DND-41 (cell line): ENCODE data around the gene ARHGAP20.

Experiments
- ATAC-seq: fragments of 200-7000 bp; cut with Tn5 transposase; 3 replicates; pipeline ENCODE4 v1.9.1; 2021; ENCODE audit warnings: low read depth; ENCODE audit not compliant: insufficient read depth
- DNase-seq: peaks from one replicate; pipeline ENCODE4 v3.0.0-alpha.2; 2020
- H2AFZ ChIP-seq: 2 replicates; pipeline ENCODE4 v1.6.0; 2012; ENCODE audit warnings: low read depth, low read length
- H3K27ac ChIP-seq: 2 replicates; pipeline ENCODE4 v1.5.1; 2012; ENCODE audit warnings: low read length, inconsistent platforms
- H3K27me3 ChIP-seq: fragments of 200-600 bp; sonication (generic); 2 replicates; pipeline ENCODE4 v1.6.0; 2012; ENCODE audit warnings: low read length, mild to moderate bottlenecking, inconsistent platforms; ENCODE audit not compliant: insufficient read depth, poor library complexity
- H3K36me3 ChIP-seq: 2 replicates; pipeline ENCODE4 v1.5.1; 2012; ENCODE audit warnings: low read length, inconsistent platforms; ENCODE audit not compliant: insufficient read depth
- H3K4me1 ChIP-seq: 2 replicates; pipeline ENCODE4 v1.5.1; 2012; ENCODE audit warnings: mild to moderate bottlenecking, low read length; ENCODE audit not compliant: insufficient read depth
- H3K4me2 ChIP-seq: 2 replicates; pipeline ENCODE4 v1.6.0; 2012; ENCODE audit warnings: mild to moderate bottlenecking, moderate library complexity, low read length, inconsistent platforms; ENCODE audit not compliant: insufficient read depth
- H3K4me3 ChIP-seq, 2 experiments: fragments of 200-600 bp in 1 of 2; shearing (Covaris generic) in 1 of 2; 2 replicates each; pipeline ENCODE4 v1.5.1; 2012 to 2016; ENCODE audit warnings: inconsistent platforms in 2 of 2, low read length in 2 of 2, mild to moderate bottlenecking in 2 of 2, low read depth in 1 of 2, moderate library complexity in 1 of 2
- H3K79me2 ChIP-seq: 2 replicates; pipeline ENCODE4 v1.6.0; 2012; ENCODE audit warnings: low read length, inconsistent platforms; ENCODE audit not compliant: insufficient read depth
- H3K9ac ChIP-seq: 2 replicates; pipeline ENCODE4 v1.6.0; 2012; ENCODE audit warnings: low read depth, mild to moderate bottlenecking, inconsistent platforms, low read length, moderate library complexity
- H3K9me3 ChIP-seq: 2 replicates; pipeline ENCODE4 v1.5.1; 2012; ENCODE audit warnings: low read length, moderate library complexity, mild to moderate bottlenecking, inconsistent platforms; ENCODE audit not compliant: insufficient read depth, severe bottlenecking
- H4K20me1 ChIP-seq: 2 replicates; pipeline ENCODE4 v1.6.0; 2012; ENCODE audit warnings: low read length; ENCODE audit not compliant: insufficient read depth
- CTCF ChIP-seq: IDR thresholded peaks from 2 replicates; pipeline ENCODE4 v1.5.1; 2012; ENCODE audit warnings: borderline replicate concordance, low read length, moderate library complexity, mild to moderate bottlenecking; ENCODE audit not compliant: poor library complexity, severe bottlenecking; ENCODE audit errors: extremely low read depth
- EZH2 ChIP-seq: IDR thresholded peaks from 3 replicates; pipeline ENCODE4 v1.6.1; 2012; ENCODE audit warnings: borderline replicate concordance, low read depth, mild to moderate bottlenecking, moderate library complexity, low read length, inconsistent platforms; ENCODE audit not compliant: severe bottlenecking

The ARHGAP20 gene

GRCh38 chr11:110738641-110739040, 26.4 kb upstream of the ARHGAP20 start:
- no peak overlapping the region for H3K4me3 ChIP-seq
- H3K27me3 ChIP-seq, result no peaks in the 10 kb centered on the region
- DNase-seq, result no peak
- H3K79me2 ChIP-seq, result no peaks in the 10 kb centered on the region
- no peaks in the 10 kb centered on the region for H3K9me3 ChIP-seq
- no peaks in the 10 kb centered on the region for H3K36me3 ChIP-seq
- H3K4me2 ChIP-seq, result no peak overlapping the region
- TF ChIP-seq EZH2, result no peak
- ATAC-seq, result no peak
- no peak overlapping the region for H3K9ac ChIP-seq
- no peaks in the 10 kb centered on the region for H3K4me1 ChIP-seq
- no peak overlapping the region for H3K27ac ChIP-seq
- no peaks in the 10 kb centered on the region for H4K20me1 ChIP-seq
- H2AFZ ChIP-seq, result no peak overlapping the region

- Histone ChIP-seq H3K9me3 (no peaks in the 10 kb centered on the region), H3K4me3 (no peak overlapping the region), H3K4me2 (no peak overlapping the region), H3K4me1 (no peaks in the 10 kb centered on the region), H3K79me2 (no peaks in the 10 kb centered on the region), H2AFZ (no peak overlapping the region), H3K27me3 (no peaks in the 10 kb centered on the region), H3K9ac (no peak overlapping the region), H4K20me1 (no peaks in the 10 kb centered on the region), H3K36me3 (no peaks in the 10 kb centered on the region), H3K27ac (no peak overlapping the region)
- ATAC-seq (no peak), DNase-seq (no peak)
- TF ChIP-seq CTCF, result no peak
Measured at GRCh38 chr11:110737593-110737992, 25.4 kb upstream of the ARHGAP20 start.

- Histone ChIP-seq H4K20me1 (no peaks in the 10 kb centered on the region), H3K36me3 (no peaks in the 10 kb centered on the region), H2AFZ (no peak overlapping the region), H3K4me1 (no peaks in the 10 kb centered on the region), H3K79me2 (no peaks in the 10 kb centered on the region), H3K27me3 (no peaks in the 10 kb centered on the region), H3K9ac (no peak overlapping the region), H3K9me3 (no peaks in the 10 kb centered on the region), H3K4me3 (no peak overlapping the region), H3K4me2 (no peak overlapping the region), H3K27ac (no peak overlapping the region)
- DNase-seq (no peak), ATAC-seq (no peak)
- TF ChIP-seq CTCF (no peak), EZH2 (no peak)
Measured at GRCh38 chr11:110736171-110736553, 23.9 kb upstream of the ARHGAP20 start.

GRCh38 chr11:110735455-110736170, 23.4 kb upstream of the ARHGAP20 start:
- ATAC-seq (no peak), DNase-seq (no peak)
- H3K9ac ChIP-seq, result no peak overlapping the region
- no peak overlapping the region for H2AFZ ChIP-seq
- no peaks in the 10 kb centered on the region for H3K4me1 ChIP-seq
- no peak overlapping the region for H3K4me3 ChIP-seq
- no peak overlapping the region for H3K4me2 ChIP-seq
- TF ChIP-seq CTCF (no peak), EZH2 (no peak)
- H3K79me2 ChIP-seq, result no peaks in the 10 kb centered on the region
- no peaks in the 10 kb centered on the region for H3K27me3 ChIP-seq
- no peaks in the 10 kb centered on the region for H3K9me3 ChIP-seq
- H3K27ac ChIP-seq, result no peak overlapping the region
- H3K36me3 ChIP-seq, result no peaks in the 10 kb centered on the region
- H4K20me1 ChIP-seq, result no peaks in the 10 kb centered on the region
